8988T (cell line): ENCODE results near the gene ENSA.
"Not testable (repeated sequence)": the region's sequence is repeated elsewhere in the genome, so short reads cannot be mapped to it uniquely, and the experiment has no call there.

Experiments used
- DNase-seq: peaks from one replicate; pipeline ENCODE4 v3.0.0; 2011

Gene ENSA

GRCh38 chr1:150579945-150580642 is 49.3 kb downstream of the ENSA start:
- DNase-seq: no peak

GRCh38 chr1:150579110-150579944 is 50.1 kb downstream of the ENSA start, which contains the start of gene MCL1:
TSS of gene MCL1 (minus strand) at chr1:150579610. CDS start at chr1:150579530, 80 bp downstream.
- DNase-seq: peak; percentile 74

GRCh38 chr1:150578272-150579109 is 50.9 kb downstream of the ENSA start:
- no peak for DNase-seq

- DNase-seq: no peak
These were observed 51.7 kb downstream of the ENSA start for GRCh38 chr1:150577557-150578271.

- no peak for DNase-seq
These were observed 52.4 kb downstream of the ENSA start for GRCh38 chr1:150576794-150577556.

- no peak for DNase-seq
These were observed 53.1 kb downstream of the ENSA start for GRCh38 chr1:150576367-150576711.

- no peak for DNase-seq
These were observed 53.7 kb downstream of the ENSA start for GRCh38 chr1:150575518-150576366.

GRCh38 chr1:150575072-150575489 is 54.3 kb downstream of the ENSA start:
- DNase-seq: no peak

GRCh38 chr1:150574260-150575071 is 54.9 kb downstream of the ENSA start:
- no peak for DNase-seq

GRCh38 chr1:150573648-150574071 is 55.8 kb downstream of the ENSA start:
- DNase-seq: not testable (repeated sequence)

- no peak for DNase-seq
These were observed 56.3 kb downstream of the ENSA start for GRCh38 chr1:150572918-150573647.
